OCI-LY3 (cell line): ENCODE data around the gene FREM3.

Experiments
- CTCF ChIP-seq: fragments of 200-600, 300-600 bp; sonication (generic); IDR thresholded peaks from 2 replicates; pipeline ENCODE4 v1.5.1; 2014; ENCODE audit warnings: antibody characterized with exemption, low read length, low read depth
- EZH2phosphoT487 ChIP-seq: fragments of 200-600 bp; shearing (Covaris generic); IDR thresholded peaks from 2 replicates; pipeline ENCODE4 v1.6.1; 2018; ENCODE audit warnings: antibody characterized with exemption, mixed run types, low read depth

- TF ChIP-seq CTCF (no peak), EZH2phosphoT487 (no peak)
Measured at GRCh38 chr4:143736861-143737260, 36.4 kb upstream of the FREM3 start.
